Keratinocyte (primary cell): ENCODE measurements around the gene OGT. TPM values are rescaled to one million over a fixed set of nuclear protein-coding genes. Genes with fewer than 3 reads are reported as not detected.

ENCODE experiments used
- DNase-seq: peaks from one replicate; pipeline ENCODE4 v3.0.0-alpha.2; 2011; ENCODE audit warnings: low read depth, missing footprints, low spot score
- FAIRE-seq: peaks from 2 replicates; lab custom pipeline; 2011; peaks lifted over from hg19 to GRCh38; lab: Jason Lieb, UNC
- H2AFZ ChIP-seq: 2 replicates; pipeline ENCODE4 v1.6.0; 2012; ENCODE audit warnings: low read length, control low read depth, inconsistent platforms; ENCODE audit not compliant: control insufficient read depth
- H3K27ac ChIP-seq: 2 replicates; pipeline ENCODE4 v1.5.1; 2011; ENCODE audit warnings: low read length; ENCODE audit not compliant: control insufficient read depth, insufficient read depth
- H3K27me3 ChIP-seq: 3 replicates; pipeline ENCODE4 v1.6.0; 2011; ENCODE audit warnings: low read length; ENCODE audit not compliant: control insufficient read depth, insufficient read depth; ENCODE audit errors: extremely low read depth
- H3K36me3 ChIP-seq, 2 experiments: 2 replicates in 1 of 2; 3 replicates in 1 of 2; pipeline ENCODE4 v1.5.1; 2011; ENCODE audit warnings: low read length in 2 of 2, mild to moderate bottlenecking in 1 of 2; ENCODE audit not compliant: control insufficient read depth in 2 of 2, insufficient read depth in 2 of 2; ENCODE audit errors: extremely low read depth in 1 of 2
- H3K4me1 ChIP-seq: 3 replicates; pipeline ENCODE4 v1.5.1; 2011; ENCODE audit warnings: low read length; ENCODE audit not compliant: control insufficient read depth, insufficient read depth; ENCODE audit errors: extremely low read depth
- H3K4me2 ChIP-seq: 3 replicates; pipeline ENCODE4 v1.6.0; 2011; ENCODE audit warnings: low read depth, low read length; ENCODE audit not compliant: control insufficient read depth, insufficient read depth; ENCODE audit errors: extremely low read depth
- H3K4me3 ChIP-seq, 3 experiments: fragments of 200-600 bp in 1 of 3; sonication (generic) in 1 of 3; 2 replicates in 2 of 3; 3 replicates in 1 of 3; pipeline ENCODE4 v1.5.1; 2011 to 2016; ENCODE audit warnings: low read length in 3 of 3, mild to moderate bottlenecking in 3 of 3, control low read depth in 2 of 3, inconsistent platforms in 1 of 3, low read depth in 1 of 3, mixed read lengths in 1 of 3, mixed run types in 1 of 3, moderate library complexity in 1 of 3; ENCODE audit not compliant: control insufficient read depth in 2 of 3, insufficient read depth in 2 of 3; ENCODE audit errors: extremely low read depth in 1 of 3
- H3K79me2 ChIP-seq: 2 replicates; pipeline ENCODE4 v1.6.0; 2012; ENCODE audit warnings: low read length; ENCODE audit not compliant: control insufficient read depth, insufficient read depth
- H3K9ac ChIP-seq: 3 replicates; pipeline ENCODE4 v1.6.0; 2011; ENCODE audit warnings: low read length; ENCODE audit not compliant: control insufficient read depth, insufficient read depth; ENCODE audit errors: extremely low read depth
- H3K9me1 ChIP-seq: 3 replicates; pipeline ENCODE4 v1.6.0; 2011; ENCODE audit warnings: low read length; ENCODE audit not compliant: control insufficient read depth, insufficient read depth; ENCODE audit errors: extremely low read depth
- H3K9me3 ChIP-seq: 2 replicates; pipeline ENCODE4 v1.5.1; 2012; ENCODE audit warnings: low read depth, low read length; ENCODE audit not compliant: control insufficient read depth
- H4K20me1 ChIP-seq: 3 replicates; pipeline ENCODE4 v1.6.0; 2011; ENCODE audit warnings: low read length; ENCODE audit not compliant: control insufficient read depth, insufficient read depth; ENCODE audit errors: extremely low read depth
- CTCF ChIP-seq, 3 experiments: IDR thresholded peaks in 1 of 3; conservative IDR thresholded peaks in 1 of 3; optimal IDR thresholded peaks in 1 of 3; 2 replicates in 2 of 3; 3 replicates in 1 of 3; pipeline versions ENCODE3 to v1.5.1; 2011; ENCODE audit warnings: low read length in 3 of 3, mild to moderate bottlenecking in 3 of 3, moderate library complexity in 2 of 3, control low read depth in 1 of 3, inconsistent platforms in 1 of 3; ENCODE audit not compliant: insufficient read depth in 2 of 3; ENCODE audit errors: extremely low read depth in 1 of 3
- EZH2 ChIP-seq: IDR thresholded peaks from one replicate; pipeline ENCODE4 v1.6.1; 2012; ENCODE audit warnings: inconsistent platforms, mild to moderate bottlenecking, low read length, moderate library complexity
- dilution Hi-C: fragments of 300-500 bp; cut with MboI; formaldehyde crosslinking; loops from one replicate; pipeline ENCODE4 v1.7.0; 2020; ENCODE audit warnings: low sequenced_read_pairs; ENCODE audit not compliant: extremely low pct_ligation_motif_present
- polyA plus RNA-seq, 5 experiments: library from polyadenylated mRNA; depleted of rRNA in 3 of 5; stranded (reverse) in 3 of 5; stranded (forward) in 1 of 5; unstranded in 1 of 5; fragments of >200 nt; gene quantifications; 1 replicate in 1 of 5; 2 replicates in 3 of 5; 3 replicates in 1 of 5; pipeline versions ENCODE4 v1.2.1 to v1.2.3, GENCODE V29; 2011 to 2012; ENCODE audit warnings: missing spikeins in 2 of 5, low read depth in 1 of 5, low replicate concordance in 1 of 5

OGT gene
- polyA plus RNA-seq, 1 donor (not counting 4 experiments of a cell fraction or from before 2014, with no cell fraction given), result 136 TPM

- Histone ChIP-seq H3K27me3 (no peaks in the 10 kb centered on the region), H3K4me1 (no peaks in the 10 kb centered on the region), H3K79me2 (no peaks in the 10 kb centered on the region), H3K9ac (no peak overlapping the region), H3K4me2 (no peak overlapping the region), H3K9me3 (peaks cover 4% of the 10 kb centered on the region), H3K4me3 (no peak overlapping the region), H3K36me3 (peaks cover 2 to 5% of the 10 kb centered on the region in 2 experiments), H3K9me1 (no peaks in the 10 kb centered on the region), H2AFZ (no peak overlapping the region), H3K27ac (no peak overlapping the region), H4K20me1 (no peaks in the 10 kb centered on the region)
- no peak for FAIRE-seq
- DNase-seq, result no peak
- TF ChIP-seq CTCF (optimal IDR thresholded peaks at IDR 0.05 in 1 of 3, IDR thresholded peaks at IDR 0.05 in 1 of 3, conservative IDR thresholded peaks at IDR 0.05 in 1 of 3; ENCODE audit: extremely low read depth in 1 of 3, insufficient read depth in 2 of 3, low read length in 3 of 3), result no peak
- TF ChIP-seq EZH2, result no peak
- dilution Hi-C loops, result no loop called here
These were observed 67.1 kb downstream of the OGT start for GRCh38 chrX:71599965-71600364.

- no peak overlapping the region for H3K27ac ChIP-seq
- H3K9me1 ChIP-seq, result no peaks in the 10 kb centered on the region
- FAIRE-seq, result no peak
- H3K79me2 ChIP-seq, result no peaks in the 10 kb centered on the region
- H4K20me1 ChIP-seq, result no peaks in the 10 kb centered on the region
- no peaks in the 10 kb centered on the region for H3K27me3 ChIP-seq
- no peak for DNase-seq
- H3K9me3 ChIP-seq, result peaks cover 4% of the 10 kb centered on the region
- H2AFZ ChIP-seq, result no peak overlapping the region
- H3K4me1 ChIP-seq, result no peaks in the 10 kb centered on the region
- H3K4me3 ChIP-seq, result no peak overlapping the region
- H3K4me2 ChIP-seq, result no peak overlapping the region
- dilution Hi-C loops, result no loop called here
- no peak for TF ChIP-seq EZH2
- no peak for TF ChIP-seq CTCF (optimal IDR thresholded peaks at IDR 0.05 in 1 of 3, IDR thresholded peaks at IDR 0.05 in 1 of 3, conservative IDR thresholded peaks at IDR 0.05 in 1 of 3; ENCODE audit: extremely low read depth in 1 of 3, insufficient read depth in 2 of 3, low read length in 3 of 3)
- H3K36me3 ChIP-seq, result peaks cover 3 to 5% of the 10 kb centered on the region in 2 experiments
- H3K9ac ChIP-seq, result no peak overlapping the region
These were observed 70.7 kb downstream of the OGT start for GRCh38 chrX:71603618-71604017.
